GM18517 (cell line): ENCODE results near the gene ESYT1.
"Not testable (repeated sequence)": the region's sequence is repeated elsewhere in the genome, so short reads cannot be mapped to it uniquely, and the experiment has no call there.

ENCODE experiments used
- ATAC-seq: cut with Tn5 transposase; IDR thresholded peaks from one replicate; pipeline ENCODE4 v1.9.1; 2021; ENCODE audit warnings: mild to moderate bottlenecking, moderate library complexity; ENCODE audit not compliant: unreplicated experiment

The ESYT1 gene

DNA sequence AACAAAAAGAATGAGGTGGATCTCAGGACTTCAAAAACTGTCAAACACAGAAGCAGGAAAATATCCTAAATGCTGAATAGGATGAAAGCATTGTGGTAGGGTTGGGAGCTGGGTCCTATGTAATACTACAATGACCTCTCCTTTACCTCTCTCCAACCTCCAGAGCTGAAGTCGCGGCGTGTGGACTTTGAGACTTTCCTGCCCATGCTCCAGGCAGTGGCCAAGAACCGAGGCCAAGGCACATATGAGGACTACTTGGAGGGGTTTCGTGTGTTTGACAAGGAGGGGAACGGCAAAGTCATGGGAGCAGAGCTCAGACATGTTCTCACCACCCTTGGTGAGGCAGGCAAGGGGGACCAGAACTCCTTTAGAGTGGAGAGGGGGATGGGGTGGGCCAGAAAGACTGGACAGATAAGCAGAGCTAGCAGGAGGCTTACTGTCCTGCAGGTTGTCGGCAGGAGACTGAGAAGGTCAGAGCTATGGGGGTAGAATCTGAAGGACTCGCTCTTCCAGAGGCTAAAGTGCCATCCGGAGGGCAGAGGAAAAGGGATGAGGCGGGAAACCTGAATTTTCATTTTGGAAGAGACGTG lies 27.3 kb downstream of the ESYT1 start:
- ATAC-seq: no peak

DNA sequence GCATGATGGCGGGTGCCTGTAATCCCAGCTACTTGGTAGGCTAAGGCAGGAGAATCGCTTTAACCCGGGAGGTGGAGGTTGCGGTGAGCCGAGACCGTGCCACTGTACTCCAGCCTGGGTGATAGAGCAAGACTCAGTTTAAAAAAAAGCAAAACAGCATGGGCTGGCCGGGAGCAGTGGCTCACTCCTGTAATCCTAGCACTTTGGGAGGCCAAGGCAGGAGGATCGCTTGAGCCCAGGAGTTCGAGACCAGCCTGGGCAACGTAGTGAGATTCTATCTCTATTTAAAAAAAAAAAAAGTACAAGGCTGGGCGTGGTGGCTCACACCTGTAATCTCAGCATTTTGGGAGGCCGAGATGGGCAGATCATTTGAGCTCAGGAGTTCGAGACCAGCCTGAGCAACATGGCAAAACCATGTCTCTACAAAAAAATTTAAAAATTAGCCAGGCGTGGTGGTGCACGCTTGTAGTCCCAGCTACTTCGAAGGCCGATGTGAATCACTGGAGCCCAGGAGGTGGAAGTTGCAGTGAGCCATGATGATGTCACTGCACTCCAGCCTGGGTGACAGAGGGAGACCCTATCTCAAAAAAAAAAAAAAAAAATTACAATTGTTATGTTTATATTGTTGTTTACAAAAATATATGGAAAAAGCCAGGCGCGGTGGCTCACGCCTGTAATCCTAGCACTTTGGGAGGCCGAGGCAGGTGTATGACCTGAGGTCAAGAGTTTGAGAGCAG lies 28.6 kb downstream of the ESYT1 start:
- not testable (repeated sequence) for ATAC-seq

DNA sequence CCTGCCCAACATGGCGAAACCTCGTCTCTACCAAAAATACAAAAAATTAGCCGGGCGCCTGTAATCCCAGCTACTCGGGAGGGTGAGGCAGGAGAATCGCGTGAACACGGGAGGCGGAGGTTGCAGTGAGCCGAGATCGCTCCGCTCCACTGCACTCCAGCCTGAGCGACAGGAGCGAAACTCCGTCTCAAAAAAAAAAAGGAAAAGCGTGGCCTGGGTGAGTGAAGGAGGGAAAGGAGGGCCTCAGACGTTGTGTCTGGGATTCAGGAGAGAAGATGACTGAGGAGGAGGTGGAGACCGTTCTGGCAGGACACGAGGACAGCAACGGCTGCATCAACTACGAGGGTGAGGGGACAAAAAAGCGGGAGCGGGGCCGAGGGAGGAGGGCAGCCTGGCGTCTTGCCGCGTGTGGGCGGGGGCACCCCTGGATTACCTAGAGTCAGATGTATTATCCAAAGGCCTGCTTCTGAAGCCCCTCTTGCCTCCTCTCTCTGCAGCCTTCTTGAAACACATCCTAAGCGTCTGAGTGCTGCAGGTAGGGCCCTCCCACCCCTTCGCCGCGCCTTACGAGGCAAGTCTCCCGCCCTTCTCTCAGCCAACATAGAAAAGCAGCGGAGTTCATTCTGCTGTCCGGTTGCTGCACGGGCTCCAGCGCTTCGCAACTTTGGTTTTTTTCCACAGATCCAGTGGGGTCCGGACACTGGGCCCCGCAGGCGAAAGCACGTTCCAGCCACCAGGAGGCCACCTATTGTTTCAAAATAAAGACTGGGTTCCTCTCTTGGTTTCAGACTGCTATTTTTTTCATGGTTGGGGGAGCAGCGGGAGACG lies 29.3 kb downstream of the ESYT1 start:
- peak; percentile 28 for ATAC-seq

DNA sequence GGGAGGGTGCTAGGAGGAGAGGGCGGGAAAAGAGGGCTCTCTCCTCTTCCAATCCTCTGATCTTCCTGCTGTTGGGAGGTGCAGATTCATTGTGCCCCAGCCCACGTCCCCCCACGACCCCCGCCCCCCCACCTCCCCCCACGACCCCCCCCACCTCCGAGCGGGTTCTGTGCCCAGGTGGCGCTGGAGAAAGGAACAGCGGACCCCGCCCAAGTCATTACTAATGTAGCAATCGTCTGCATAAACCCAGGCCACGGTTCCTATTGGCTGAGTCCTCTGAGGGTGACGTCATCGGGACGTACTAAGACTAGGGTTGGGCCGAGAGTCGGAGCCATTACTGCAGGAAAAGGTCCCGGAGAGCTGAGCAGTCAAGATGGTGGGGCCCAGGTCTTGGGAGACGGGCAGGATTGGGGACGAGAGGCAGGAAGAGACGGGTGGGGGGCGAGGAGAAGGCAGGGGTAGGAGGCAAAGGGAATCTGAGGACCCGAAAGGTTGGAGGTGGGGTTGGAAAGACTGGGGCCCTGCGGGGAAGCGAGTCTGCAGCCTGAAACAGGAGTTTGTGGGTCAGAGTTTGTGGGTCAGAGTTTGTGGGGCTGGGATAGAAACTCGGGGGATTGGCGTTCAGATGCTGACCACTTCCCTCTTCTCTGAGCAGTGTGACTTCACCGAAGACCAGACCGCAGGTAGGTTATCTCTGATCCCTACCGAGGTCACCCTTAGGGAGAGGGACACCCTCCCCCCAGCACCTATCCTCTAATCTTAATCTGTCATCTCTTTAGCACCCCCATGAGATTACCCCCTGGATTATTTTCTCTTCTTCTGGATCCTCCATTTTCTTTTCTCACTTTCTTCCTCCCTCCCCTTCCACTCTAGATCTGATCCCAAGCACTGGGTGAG lies 30.2 kb downstream of the ESYT1 start, which contains the start of gene MYL6:
Gene MYL6, plus strand, starts transcription at position 331 of the 897 bp plus-strand sequence. Its CDS starts 43 bp downstream, at position 374.
- peak; percentile 77 for ATAC-seq

DNA sequence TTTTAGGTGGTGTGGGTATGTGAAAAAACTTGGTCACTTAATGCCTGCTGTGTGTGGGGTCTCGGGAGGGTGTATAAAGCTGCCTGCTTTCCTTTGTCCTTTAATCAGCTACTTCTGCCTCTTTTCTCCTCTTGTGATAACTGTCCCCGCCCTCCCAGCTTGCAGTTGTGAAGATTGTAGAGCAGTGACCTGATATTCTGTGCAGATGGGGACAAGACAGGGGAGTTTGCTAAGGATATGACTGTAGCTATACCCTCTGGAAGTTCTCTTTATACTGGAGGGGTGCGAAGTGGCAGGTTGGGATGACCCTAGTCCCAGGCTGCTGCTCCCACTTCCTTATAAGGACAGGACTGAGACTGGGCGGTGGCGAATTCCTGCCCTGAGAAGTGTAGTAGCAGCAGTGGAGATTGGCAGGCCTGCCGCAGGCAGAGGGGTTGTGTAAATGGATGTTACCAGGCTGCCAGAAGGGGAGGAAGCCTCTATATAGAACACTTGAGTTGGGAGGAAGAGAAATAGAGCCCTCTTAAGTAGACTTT lies 30.9 kb downstream of the ESYT1 start:
- ATAC-seq: no peak

DNA sequence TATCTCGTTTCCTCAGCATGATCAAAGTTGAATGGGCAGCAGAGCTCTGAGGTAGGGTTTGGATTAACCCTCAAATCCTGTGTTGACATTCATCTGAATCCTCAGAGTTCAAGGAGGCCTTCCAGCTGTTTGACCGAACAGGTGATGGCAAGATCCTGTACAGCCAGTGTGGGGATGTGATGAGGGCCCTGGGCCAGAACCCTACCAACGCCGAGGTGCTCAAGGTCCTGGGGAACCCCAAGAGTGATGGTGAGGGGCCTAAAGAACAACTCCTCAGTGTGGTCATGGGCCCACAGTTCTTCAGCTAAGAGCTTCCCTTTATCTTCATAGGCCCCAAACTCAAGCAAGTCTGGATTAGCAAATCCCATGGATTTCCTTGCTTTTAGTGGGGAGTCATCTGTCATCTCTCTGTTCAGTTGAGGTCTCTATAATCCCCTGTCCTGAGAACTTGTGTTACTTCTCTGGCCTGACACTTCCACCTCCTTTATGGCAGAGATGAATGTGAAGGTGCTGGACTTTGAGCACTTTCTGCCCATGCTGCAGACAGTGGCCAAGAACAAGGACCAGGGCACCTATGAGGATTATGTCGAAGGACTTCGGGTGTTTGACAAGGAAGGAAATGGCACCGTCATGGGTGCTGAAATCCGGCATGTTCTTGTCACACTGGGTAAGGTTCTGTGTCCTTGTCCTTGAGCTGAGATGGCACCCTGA lies 31.6 kb downstream of the ESYT1 start:
- ATAC-seq: no peak

DNA sequence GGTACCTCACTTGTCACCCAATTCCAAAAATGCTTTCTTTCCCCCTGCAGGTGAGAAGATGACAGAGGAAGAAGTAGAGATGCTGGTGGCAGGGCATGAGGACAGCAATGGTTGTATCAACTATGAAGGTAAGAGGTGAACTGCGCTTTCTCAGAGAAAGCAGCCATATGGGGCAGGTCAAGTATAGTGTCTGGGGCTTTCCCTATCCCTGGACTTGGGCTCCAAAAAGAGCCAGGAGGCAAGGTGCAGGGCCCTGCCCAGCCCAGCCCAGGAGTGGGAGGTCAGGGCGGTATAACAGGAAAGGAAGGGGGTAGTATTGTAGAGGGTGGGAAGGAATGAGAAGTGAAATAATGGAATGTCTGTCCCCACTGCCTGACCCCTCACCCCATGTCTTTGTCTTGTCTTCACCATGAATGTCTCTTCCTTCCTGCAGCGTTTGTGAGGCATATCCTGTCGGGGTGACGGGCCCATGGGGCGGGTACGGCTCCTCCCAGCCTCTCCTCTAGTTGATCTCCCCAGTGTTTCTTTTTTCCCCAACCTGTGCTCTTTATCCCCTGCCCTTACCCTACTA lies 32.2 kb downstream of the ESYT1 start:
- ATAC-seq: no peak

DNA sequence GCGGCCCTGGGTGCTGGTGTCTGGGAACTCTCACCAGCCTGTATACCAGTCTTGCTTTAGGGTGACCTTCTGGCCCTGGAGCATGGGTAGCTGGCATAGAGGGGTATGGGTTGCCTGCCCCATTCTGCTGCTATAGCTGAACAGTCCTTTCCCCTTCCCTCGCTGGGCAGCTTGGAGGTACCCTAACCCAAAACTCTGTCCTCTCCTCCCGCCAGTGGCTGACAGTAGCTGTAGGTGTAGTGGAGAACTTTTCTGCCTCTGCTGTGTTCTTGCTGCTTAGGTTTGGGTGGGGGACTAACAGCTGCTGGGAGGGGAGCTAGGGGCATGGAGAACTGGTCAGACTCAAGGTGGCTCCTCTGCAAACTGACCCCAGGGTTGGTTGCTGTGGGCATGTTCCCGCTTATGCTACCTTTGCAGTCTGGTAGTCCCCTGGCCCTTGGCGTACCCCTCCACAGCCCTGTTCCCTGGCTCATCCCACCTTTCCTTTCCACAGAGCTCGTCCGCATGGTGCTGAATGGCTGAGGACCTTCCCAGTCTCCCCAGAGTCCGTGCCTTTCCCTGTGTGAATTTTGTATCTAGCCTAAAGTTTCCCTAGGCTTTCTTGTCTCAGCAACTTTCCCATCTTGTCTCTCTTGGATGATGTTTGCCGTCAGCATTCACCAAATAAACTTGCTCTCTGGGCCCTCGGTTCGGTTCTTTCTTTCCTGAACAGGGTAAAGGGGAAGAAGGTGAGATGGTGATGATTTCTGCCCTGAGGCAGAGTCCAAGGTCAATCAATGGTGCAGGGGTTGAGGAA lies 33.0 kb downstream of the ESYT1 start:
- ATAC-seq: no peak

DNA sequence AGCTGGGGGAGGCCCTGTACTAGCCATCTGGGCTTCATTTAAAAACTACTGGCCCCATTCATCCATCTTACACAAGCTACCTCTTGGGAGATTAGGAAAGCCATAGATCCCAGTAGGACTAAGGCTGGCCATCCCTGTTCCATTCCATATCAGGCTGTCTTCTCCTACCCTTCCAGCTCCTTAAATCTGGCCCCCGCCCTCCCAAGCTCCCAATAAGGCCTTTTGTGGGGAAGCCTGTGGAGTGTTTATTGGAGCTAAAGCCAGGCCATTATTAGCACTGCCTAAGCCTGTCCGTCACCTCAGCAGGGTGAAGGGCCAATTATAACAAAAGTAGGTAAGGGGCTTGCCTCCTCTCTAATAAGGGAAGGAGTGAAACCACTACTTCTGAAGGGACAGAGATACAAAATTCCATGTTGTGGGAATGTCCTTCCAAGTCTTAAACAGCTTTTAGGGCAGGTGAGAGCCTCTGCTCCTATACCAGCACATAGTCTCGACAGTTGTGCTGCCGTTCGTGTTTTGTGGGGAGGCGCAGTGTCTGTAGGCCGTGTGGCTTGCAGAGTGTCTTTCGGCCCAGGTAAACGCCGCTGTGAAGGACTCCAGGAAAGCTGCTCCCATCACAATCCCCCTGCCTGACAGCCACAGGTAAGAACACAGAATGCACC lies 33.8 kb downstream of the ESYT1 start:
- no peak for ATAC-seq

DNA sequence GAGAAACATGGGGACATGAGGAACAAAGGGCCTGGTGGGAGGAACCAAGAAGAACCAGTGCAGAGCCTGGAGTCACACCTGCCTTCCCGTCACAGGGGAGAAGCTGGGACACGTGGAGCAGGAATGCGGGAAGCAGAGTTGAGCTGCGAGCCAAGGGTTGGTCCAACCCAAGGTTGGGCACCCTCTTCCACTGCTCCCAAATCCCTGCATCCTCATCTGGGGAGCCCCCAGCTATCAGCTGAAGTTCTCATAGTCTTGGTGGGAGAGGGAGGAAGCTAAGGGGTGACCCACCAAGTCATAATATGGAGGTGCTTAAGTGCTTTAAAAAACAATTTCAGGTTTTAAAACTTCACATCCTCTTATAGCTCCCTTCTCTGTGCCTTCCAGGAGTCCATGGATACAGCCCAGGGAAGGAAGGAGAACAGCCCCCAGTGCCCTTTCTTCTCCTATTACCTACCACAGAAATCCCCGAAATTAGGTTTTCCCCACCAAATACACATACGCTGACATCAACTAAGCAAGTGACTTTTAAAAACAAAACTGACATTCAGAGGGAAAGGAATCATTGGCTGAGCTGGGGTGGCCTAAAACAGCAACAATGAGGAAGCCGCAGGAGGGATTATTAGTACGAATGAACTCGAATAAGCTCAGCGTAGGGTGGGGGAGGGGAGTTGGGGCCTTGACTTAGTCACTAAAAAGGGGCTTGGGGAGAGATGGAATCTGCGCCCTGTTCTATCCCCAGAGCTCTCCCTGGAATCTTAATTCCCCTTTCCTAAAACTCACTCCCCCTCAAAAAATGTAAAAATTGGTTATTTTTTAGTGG lies 34.6 kb downstream of the ESYT1 start:
- ATAC-seq: no peak

DNA sequence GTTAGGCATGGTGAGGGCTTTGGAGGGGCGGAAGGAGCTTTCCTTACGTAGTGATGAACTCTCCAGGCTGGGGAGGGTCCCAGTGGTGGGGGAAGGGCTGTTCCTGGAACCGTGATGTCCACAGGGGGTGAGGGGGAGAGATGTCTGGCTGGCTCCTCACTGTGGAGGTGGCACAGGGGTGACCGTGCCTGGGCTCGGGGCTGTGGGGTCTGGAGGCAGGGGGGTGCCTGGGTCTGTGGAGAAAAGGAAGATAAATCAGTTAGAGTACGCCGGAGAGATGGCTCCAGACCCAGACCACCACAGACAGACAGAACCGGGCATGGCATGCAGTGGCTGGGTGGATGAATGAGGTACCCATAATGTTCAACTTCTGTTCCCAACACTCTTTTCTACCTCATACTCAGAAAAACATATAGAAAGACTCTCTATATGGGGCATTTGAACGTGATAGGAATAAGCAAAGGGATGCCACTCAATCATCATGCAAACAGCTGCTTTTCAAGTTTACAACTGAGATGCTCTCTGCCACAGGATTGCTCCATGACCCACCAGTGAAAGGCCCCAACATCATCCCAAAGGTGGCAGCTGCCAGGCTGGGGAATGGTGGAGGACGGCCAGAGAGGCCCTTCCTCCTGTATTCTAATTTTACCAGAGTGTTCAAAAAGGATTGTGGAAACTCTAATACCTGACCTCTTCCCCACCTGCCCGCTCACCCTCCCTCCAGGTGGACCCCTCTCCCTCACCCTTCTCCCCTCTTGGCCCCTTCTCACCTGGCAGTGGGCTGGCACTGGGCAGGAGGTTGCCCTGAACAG lies 35.7 kb downstream of the ESYT1 start:
- no peak for ATAC-seq

DNA sequence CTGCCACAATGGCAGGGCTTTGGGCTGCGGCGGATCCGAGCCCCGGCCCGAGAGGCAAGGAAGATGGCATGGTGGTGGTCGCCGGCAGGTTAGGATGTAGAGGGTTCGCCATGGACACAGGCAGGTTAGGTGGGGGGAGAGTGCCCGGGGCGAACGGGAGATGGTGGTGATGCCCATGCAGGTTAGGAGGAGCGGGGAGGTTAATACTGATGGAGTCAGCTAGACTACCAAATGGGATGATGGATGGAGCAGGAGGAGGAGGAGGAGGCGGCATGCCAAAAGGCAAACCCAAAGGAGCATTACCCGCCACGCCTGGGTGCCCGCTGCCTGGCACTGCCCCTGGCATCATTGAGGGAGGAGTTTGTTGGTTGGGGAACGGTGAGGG lies 36.3 kb downstream of the ESYT1 start:
- no peak for ATAC-seq

DNA sequence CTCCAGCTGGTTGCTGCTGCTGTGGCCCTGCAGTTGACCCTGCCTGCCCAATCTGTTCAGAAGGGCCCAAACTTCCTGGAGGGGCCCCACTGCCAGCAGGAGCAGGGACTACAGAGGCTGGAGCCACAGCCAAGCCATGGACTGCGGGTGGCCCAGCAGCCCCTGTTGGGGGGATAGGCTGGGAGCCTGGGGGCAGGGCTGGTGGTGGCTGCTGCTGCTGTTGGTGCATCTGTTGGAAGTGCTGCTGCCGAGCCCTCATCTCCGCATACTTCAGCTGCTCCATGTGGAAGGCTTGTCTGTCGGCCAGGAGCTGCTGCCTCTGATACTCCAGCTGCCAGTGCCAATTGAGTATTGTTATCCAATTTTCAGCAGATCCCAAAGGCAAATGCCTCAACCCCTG lies 37.3 kb downstream of the ESYT1 start:
- no peak for ATAC-seq

DNA sequence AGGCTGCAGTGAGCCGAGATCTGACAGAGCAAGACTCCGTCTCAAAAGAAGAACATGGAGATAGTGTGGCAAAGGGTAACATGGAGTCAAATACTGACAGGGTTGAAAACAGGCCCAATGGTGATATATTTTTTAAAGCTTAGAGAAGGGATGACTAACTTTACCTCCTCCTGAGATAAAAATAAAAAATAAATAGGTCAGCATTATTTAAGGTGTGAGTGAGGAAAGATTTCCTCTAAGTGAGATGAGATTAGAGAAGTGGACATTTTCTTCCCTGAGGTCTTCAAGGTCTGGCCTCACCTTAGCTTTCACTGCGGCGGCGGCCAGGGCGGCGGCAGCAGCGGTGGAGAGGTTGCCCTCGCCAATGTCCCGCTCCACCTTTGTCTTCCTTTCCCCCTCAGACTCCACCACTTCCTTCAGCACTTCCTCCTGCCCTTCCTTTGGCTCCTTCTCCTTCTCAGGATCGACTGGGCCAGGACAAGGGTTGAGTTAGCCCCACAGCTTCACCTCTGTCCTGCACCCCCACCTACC lies 41.2 kb downstream of the ESYT1 start:
- ATAC-seq: no peak

DNA sequence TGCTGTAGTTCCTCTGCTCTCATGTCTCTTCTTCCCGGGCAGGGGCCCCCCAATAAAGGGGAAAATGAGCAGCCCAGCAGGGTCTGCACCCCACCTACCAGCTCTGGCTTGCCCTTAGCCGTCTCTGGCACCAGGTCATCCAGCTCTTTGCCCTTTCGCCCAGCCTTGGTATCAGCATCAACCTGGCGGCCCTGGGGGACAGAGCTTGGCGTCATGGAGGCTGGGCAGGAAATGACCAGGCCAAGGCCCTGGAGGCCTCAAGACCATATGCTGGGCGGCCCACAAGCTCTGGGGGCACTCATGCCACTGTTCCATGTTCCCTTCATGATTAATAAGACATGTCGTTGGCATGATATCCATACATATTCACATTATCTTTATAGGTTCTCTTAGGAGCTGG lies 44.8 kb downstream of the ESYT1 start:
- ATAC-seq: no peak

DNA sequence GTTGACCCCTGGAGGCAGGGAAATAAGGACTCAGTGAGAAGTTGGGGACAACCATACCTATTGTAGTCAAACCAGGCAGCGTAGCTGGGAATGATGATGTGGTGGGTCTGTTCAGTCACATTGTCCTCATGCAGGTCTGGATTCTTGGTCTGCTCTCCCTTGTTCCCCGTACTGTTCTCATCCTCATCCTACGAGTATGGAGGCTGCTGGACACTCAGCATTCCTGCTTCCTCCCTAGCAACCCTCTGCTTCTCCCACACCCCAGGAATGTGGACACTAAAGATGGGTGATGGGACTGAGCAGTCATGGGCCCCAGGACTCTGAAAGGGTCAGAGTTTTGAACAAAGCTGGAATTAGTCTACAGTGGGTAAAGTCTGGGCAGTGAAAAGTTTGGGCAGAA lies 50.3 kb downstream of the ESYT1 start:
- ATAC-seq: no peak
